SK-N-SH (cell line): ENCODE results near the gene VWA5B1. TPM values are rescaled to one million over a fixed set of nuclear protein-coding genes. Genes with fewer than 3 reads are reported as not detected.

Experiments
- CTCF ChIA-PET: fragments of 300-600, 350-600 bp; formaldehyde crosslinking; extraction: SDS; loops from one replicate; lab custom pipeline; 2021; lab: Yijun Ruan, JAX
- POLR2A ChIA-PET: fragments of 350-600 bp; sonication (Branson Sonifier 250); formaldehyde crosslinking; extraction: SDS; loops from one replicate; lab custom pipeline; 2020; ENCODE audit warnings: antibody characterized with exemption, inconsistent platforms; lab: Yijun Ruan, JAX
- DNase-seq: peaks from one replicate; pipeline ENCODE4 v3.0.0; 2012
- H2AFZ ChIP-seq: fragments of 200-600 bp; sonication (generic); 2 replicates; pipeline ENCODE4 v1.8.1; 2016; ENCODE audit warnings: antibody characterized with exemption, mild to moderate bottlenecking, low read depth
- H3F3A ChIP-seq: fragments of 200-600 bp; sonication (generic); replicated peaks from 2 replicates; pipeline ENCODE3; 2016; ENCODE audit warnings: antibody characterized with exemption, mild to moderate bottlenecking; ENCODE audit not compliant: insufficient read depth
- H3K27ac ChIP-seq, 2 experiments: fragments of 200-500 bp in 1 of 2; fragments of 200-600 bp in 1 of 2; sonication (Bioruptor generic) in 1 of 2; sonication (generic), shearing (Covaris generic) in 1 of 2; 2 replicates each; pipeline versions ENCODE4 v1.5.1 to v1.6.1; 2014 to 2016; ENCODE audit warnings: low read depth in 2 of 2, inconsistent platforms in 1 of 2, low read length in 1 of 2, mild to moderate bottlenecking in 1 of 2, mixed read lengths in 1 of 2
- H3K27me3 ChIP-seq: fragments of 200-600 bp; sonication (generic), shearing (Covaris generic); 2 replicates; pipeline ENCODE4 v1.6.1; 2016; ENCODE audit warnings: mixed run types; ENCODE audit not compliant: insufficient read depth
- H3K36me3 ChIP-seq, 2 experiments: fragments of 200-500 bp in 1 of 2; fragments of 200-600 bp in 1 of 2; sonication (Bioruptor generic) in 1 of 2; sonication (generic) in 1 of 2; replicated peaks in 1 of 2; 2 replicates each; pipeline versions ENCODE3 to v1.5.1; 2014 to 2016; ENCODE audit warnings: low read length in 1 of 2, mild to moderate bottlenecking in 1 of 2; ENCODE audit not compliant: insufficient read depth in 2 of 2, control insufficient read depth in 1 of 2
- H3K4me1 ChIP-seq, 2 experiments: fragments of 200-500 bp in 1 of 2; fragments of 200-600 bp in 1 of 2; sonication (Bioruptor generic) in 1 of 2; sonication (generic), shearing (Covaris generic) in 1 of 2; 2 replicates each; pipeline versions ENCODE4 v1.5.1 to v1.6.1; 2014 to 2016; ENCODE audit warnings: low read depth in 1 of 2, low read length in 1 of 2, mixed run types in 1 of 2; ENCODE audit not compliant: insufficient read depth in 2 of 2, control insufficient read depth in 1 of 2
- H3K4me2 ChIP-seq: fragments of 200-600 bp; sonication (generic), shearing (Covaris generic); 2 replicates; pipeline ENCODE4 v1.6.1; 2017; ENCODE audit warnings: mixed run types
- H3K4me3 ChIP-seq, 2 experiments: fragments of 200-500 bp in 1 of 2; fragments of 200-600 bp in 1 of 2; sonication (Bioruptor generic) in 1 of 2; sonication (generic), shearing (Covaris generic) in 1 of 2; 2 replicates each; pipeline versions ENCODE4 v1.5.1 to v1.8.1; 2014 to 2016; ENCODE audit warnings: low read depth in 2 of 2, inconsistent platforms in 1 of 2, low read length in 1 of 2, mild to moderate bottlenecking in 1 of 2, mixed read lengths in 1 of 2, moderate library complexity in 1 of 2
- H3K79me2 ChIP-seq: fragments of 200-600 bp; sonication (generic); 2 replicates; pipeline ENCODE4 v1.8.1; 2017; ENCODE audit warnings: mild to moderate bottlenecking; ENCODE audit not compliant: insufficient read depth
- H3K9ac ChIP-seq: fragments of 200-600 bp; sonication (generic); 2 replicates; pipeline ENCODE4 v1.6.1; 2017; ENCODE audit warnings: mixed run types
- H3K9me2 ChIP-seq: fragments of 200-600 bp; sonication (generic); 2 replicates; pipeline ENCODE4 v1.6.1; 2017; ENCODE audit warnings: mixed run types
- H3K9me3 ChIP-seq: fragments of 200-600 bp; sonication (generic); 2 replicates; pipeline ENCODE4 v1.6.1; 2017; ENCODE audit warnings: mixed run types, mild to moderate bottlenecking, moderate library complexity
- H4K20me1 ChIP-seq: fragments of 200-600 bp; sonication (generic); 2 replicates; pipeline ENCODE4 v1.6.1; 2017; ENCODE audit warnings: mild to moderate bottlenecking, mixed run types; ENCODE audit not compliant: insufficient read depth
- CHD2 ChIP-seq: fragments of 150-350 bp; IDR thresholded peaks from 2 replicates; pipeline ENCODE4 v1.6.1; 2018; ENCODE audit warnings: low read length; ENCODE audit not compliant: partially characterized antibody
- EP300 ChIP-seq, 2 experiments: IDR thresholded peaks; 2 replicates each; pipeline versions ENCODE4 v1.4.0 to v1.6.1; 2012; ENCODE audit warnings: borderline replicate concordance in 1 of 2, low read depth in 1 of 2, low read length in 1 of 2
- EZH2phosphoT487 ChIP-seq: fragments of 200-600 bp; sonication (generic); IDR thresholded peaks from 2 replicates; pipeline ENCODE4 v1.6.1; 2017; ENCODE audit warnings: low read depth, mixed run types, mild to moderate bottlenecking, antibody characterized with exemption, moderate library complexity, borderline replicate concordance
- FOXJ3 ChIP-seq: sonication (generic); formaldehyde crosslinking; IDR thresholded peaks from 2 replicates; pipeline ENCODE4 v1.5.1; 2020; ENCODE audit warnings: mild to moderate bottlenecking, missing genetic modification reagents
- FOXM1 ChIP-seq: IDR thresholded peaks from 2 replicates; pipeline ENCODE4 v1.4.0; 2012; ENCODE audit warnings: low read depth, mild to moderate bottlenecking
- GATA2 ChIP-seq: sonication (generic); formaldehyde crosslinking; IDR thresholded peaks from 2 replicates; pipeline ENCODE4 v1.5.0; 2020; ENCODE audit warnings: mild to moderate bottlenecking, missing genetic modification reagents
- IRF3 ChIP-seq: fragments of 150-350 bp; IDR thresholded peaks from 2 replicates; pipeline ENCODE4 v1.6.1; 2016; ENCODE audit warnings: mild to moderate bottlenecking, low read depth, low read length
- MAX ChIP-seq: IDR thresholded peaks from 2 replicates; pipeline ENCODE4 v1.4.0; 2012; ENCODE audit warnings: low read depth
- MEF2A ChIP-seq: IDR thresholded peaks from 2 replicates; pipeline ENCODE4 v1.4.0; 2012; ENCODE audit warnings: low read depth, borderline replicate concordance
- MXI1 ChIP-seq: IDR thresholded peaks from 2 replicates; pipeline ENCODE4 v1.6.1; 2012; ENCODE audit warnings: mild to moderate bottlenecking, low read depth, low read length, improper control_type of control experiment
- NFIC ChIP-seq: IDR thresholded peaks from 2 replicates; pipeline ENCODE4 v1.4.0; 2012; ENCODE audit warnings: borderline replicate concordance
- POLR2AphosphoS5 ChIP-seq: IDR thresholded peaks from 2 replicates; pipeline ENCODE4 v1.6.1; 2012; ENCODE audit warnings: low read depth, low read length
- RCOR1 ChIP-seq: fragments of 150-350 bp; IDR thresholded peaks from 2 replicates; pipeline ENCODE4 v1.6.1; 2017; ENCODE audit warnings: antibody characterized with exemption, low read length
- USF2 ChIP-seq: fragments of 150-350 bp; IDR thresholded peaks from 2 replicates; pipeline ENCODE4 v1.6.1; 2017; ENCODE audit warnings: antibody characterized with exemption, low read length, low read depth, borderline replicate concordance
- WGBS: methylation state at CpG from one replicate; pipeline ENCODE4 v1.1.6; 2017; ENCODE audit warnings: low lambda C conversion rate; 5-methylcytosine and 5-hydroxymethylcytosine counted together
- polyA plus RNA-seq, 3 experiments: library from polyadenylated mRNA; depleted of rRNA; stranded (reverse); fragments of >200 nt; gene quantifications; 2 replicates each; pipeline ENCODE4 v1.2.3, GENCODE V29; 2012

The VWA5B1 gene
- polyA plus RNA-seq, 1 of the 3 experiments (the other 2 are of a cell fraction): not detected

GRCh38 chr1:20325844-20326420 lies 35.3 kb downstream of the VWA5B1 start:
- CTCF ChIA-PET: interaction anchor here (0.8 to 1.5 kb wide), 9 partner anchors 10 to 158 kb away, joined by 3 to 5 read pairs (median 3); no protein-coding TSS in a partner anchor
- Histone ChIP-seq H3K4me3 (no peak overlapping the region), H3K4me2 (no peak overlapping the region), H3F3A (no peaks in the 10 kb centered on the region), H3K9me2 (no peaks in the 10 kb centered on the region), H3K4me1 (peaks cover 0 to 27% of the 10 kb centered on the region in 2 experiments; a peak in 2 of 4 replicates), H4K20me1 (no peaks in the 10 kb centered on the region), H3K79me2 (no peaks in the 10 kb centered on the region), H3K9ac (no peak overlapping the region), H3K27me3 (no peaks in the 10 kb centered on the region), H2AFZ (no peak overlapping the region), H3K36me3 (no peaks in the 10 kb centered on the region), H3K9me3 (no peaks in the 10 kb centered on the region), H3K27ac (peak overlapping the region in 1 of 2 experiments; percentile 88; a peak in 2 of 4 replicates)
- TF ChIP-seq CHD2 (peak; percentile 24), GATA2 (CRISPR knock-in tag) (0 out of 2 replicates have a peak, but pooled peaks have one; percentile 29), MAX (no peak), MXI1 (peak; percentile 49; the same call in 1 of the 2 replicates), USF2 (no peak), RCOR1 (0 out of 2 replicates have a peak, but pooled peaks have one; percentile 55), EP300 (IDR thresholded peaks at IDR 0.05; ENCODE audit: borderline replicate concordance in 1 of 2, low read depth in 1 of 2, low read length in 1 of 2) (peak in 1 of 2 experiments; percentile 71; a peak in 2 of 4 replicates)
- DNase-seq: peak; percentile 52
- WGBS: 17% methylated on average over 3 of the region's 3 CpGs
- POLR2A ChIA-PET: no interaction called here

- H3F3A ChIP-seq: no peaks in the 10 kb centered on the region
- H3K9me2 ChIP-seq: no peaks in the 10 kb centered on the region
- H4K20me1 ChIP-seq: no peaks in the 10 kb centered on the region
- no peak overlapping the region for H3K4me2 ChIP-seq
- H3K79me2 ChIP-seq: no peaks in the 10 kb centered on the region
- H2AFZ ChIP-seq: no peak overlapping the region
- no peaks in the 10 kb centered on the region for H3K27me3 ChIP-seq
- 65% methylated on average over 6 of the region's 6 CpGs for WGBS
- no peak for DNase-seq
- TF ChIP-seq CHD2 (no peak), MAX (no peak), FOXJ3 (CRISPR knock-in tag) (no peak), MXI1 (no peak), GATA2 (CRISPR knock-in tag) (no peak), FOXM1 (no peak), POLR2AphosphoS5 (no peak), IRF3 (no peak), EZH2phosphoT487 (no peak), RCOR1 (no peak), MEF2A (no peak), NFIC (no peak)
- H3K4me3 ChIP-seq: no peak overlapping the region
- no peaks in the 10 kb centered on the region for H3K36me3 ChIP-seq
- no peaks in the 10 kb centered on the region for H3K9me3 ChIP-seq
- ChIA-PET CTCF (interaction anchor here (1.0 kb wide), 1 partner anchor 9 kb away, joined by 3 read pairs; no protein-coding TSS in a partner anchor), POLR2A (no interaction called here)
- H3K9ac ChIP-seq: no peak overlapping the region
- H3K27ac ChIP-seq: no peak overlapping the region
- peaks cover 0 to 20% of the 10 kb centered on the region in 2 experiments; a peak in 2 of 4 replicates for H3K4me1 ChIP-seq
Observed at GRCh38 chr1:20327467-20327866, 36.8 kb downstream of the VWA5B1 start.
